Gastrocnemius medialis (tissue), 4 donors: ENCODE results near the gene ROM1. TPM values are rescaled to one million over a fixed set of nuclear protein-coding genes. Genes with fewer than 3 reads are reported as not detected.
A peak's percentile ranks its signal among the peaks of the same experiment; 100 is the strongest.

Source experiments
- ATAC-seq, 2 donors: fragments of 150-250 bp; one replicate each; pipeline ENCODE4 v1.9.1; 2016
- DNase-seq, 2 donors: peaks; one replicate each; pipeline ENCODE4 v3.0.0-alpha.2; 2019
- H3K27ac ChIP-seq, 4 donors: fragments of 200-600 bp; sonication (generic); 1 replicate in 1 of 4; 2 replicates in 3 of 4; pipeline ENCODE4 v1.5.1; 2016 to 2018; ENCODE audit warnings: mild to moderate bottlenecking in 2 of 4, moderate library complexity in 1 of 4
- H3K27me3 ChIP-seq, 3 donors: fragments of 200-600 bp; sonication (generic) in 2 of 3; 1 replicate in 1 of 3; 2 replicates in 2 of 3; pipeline versions ENCODE4 v1.5.1 to v1.6.0; 2016 to 2019; ENCODE audit warnings: mild to moderate bottlenecking in 1 of 3, moderate library complexity in 1 of 3
- H3K36me3 ChIP-seq, 2 donors: fragments of 200-600 bp; sonication (generic) in 1 of 2; one replicate each; pipeline ENCODE4 v1.5.1; 2017 to 2018
- H3K4me1 ChIP-seq, 2 donors: fragments of 200-600 bp; sonication (generic) in 1 of 2; one replicate each; pipeline ENCODE4 v1.5.1; 2016 to 2017; ENCODE audit warnings: mild to moderate bottlenecking in 2 of 2
- H3K4me3 ChIP-seq, 4 donors: fragments of 200-600 bp; sonication (generic) in 3 of 4; 1 replicate in 1 of 4; 2 replicates in 3 of 4; pipeline ENCODE4 v1.5.1; 2016 to 2019; ENCODE audit warnings: mild to moderate bottlenecking in 2 of 4
- H3K9me3 ChIP-seq, 3 donors: fragments of 200-600 bp; sonication (generic) in 2 of 3; 1 replicate in 1 of 3; 2 replicates in 2 of 3; pipeline ENCODE4 v1.5.1; 2016 to 2019
- POLR2A ChIP-seq, 2 donors: fragments of 450-650 bp; IDR thresholded peaks; one replicate each; pipeline ENCODE4 v1.6.1; 2017; ENCODE audit warnings: antibody characterized with exemption in 2 of 2, mild to moderate bottlenecking in 2 of 2, moderate library complexity in 2 of 2
- in situ Hi-C, 4 donors: fragments of 200-750 bp; cut with MboI; loops; one replicate each; pipeline versions ENCODE4 v1.15.0 to v1.8.0; 2017; ENCODE audit warnings: low sequenced_read_pairs in 4 of 4
- intact Hi-C: fragments of 100-400 bp; cut with DNase I; formaldehyde crosslinking; loops from one replicate; pipeline ENCODE4 v1.15.1; 2023; ENCODE audit warnings: low total_unique reads
- total RNA-seq, 4 donors: library from RNA; depleted of rRNA; stranded (reverse); fragments of >200 nt; gene quantifications; one replicate each; pipeline versions ENCODE4 v1.1.0 to v1.2.3, GENCODE V29; 2016
- TF ChIP-seq, protein P1 (sequence below), 5 experiments: fragments of 450-650 bp in 3 of 5; fragments of 200-600 bp in 2 of 5; sonication (generic) in 2 of 5; IDR thresholded peaks in 4 of 5; conservative IDR thresholded peaks in 1 of 5; 1 replicate in 4 of 5; 2 replicates in 1 of 5; pipeline ENCODE4 v1.5.1; 2016 to 2019; ENCODE audit warnings: antibody characterized with exemption in 5 of 5, mild to moderate bottlenecking in 3 of 5, moderate library complexity in 3 of 5

Gene ROM1
- total RNA-seq, 4 donors from 2014 or later, result 1.6 to 3.7 (median 2.7) TPM

DNA sequence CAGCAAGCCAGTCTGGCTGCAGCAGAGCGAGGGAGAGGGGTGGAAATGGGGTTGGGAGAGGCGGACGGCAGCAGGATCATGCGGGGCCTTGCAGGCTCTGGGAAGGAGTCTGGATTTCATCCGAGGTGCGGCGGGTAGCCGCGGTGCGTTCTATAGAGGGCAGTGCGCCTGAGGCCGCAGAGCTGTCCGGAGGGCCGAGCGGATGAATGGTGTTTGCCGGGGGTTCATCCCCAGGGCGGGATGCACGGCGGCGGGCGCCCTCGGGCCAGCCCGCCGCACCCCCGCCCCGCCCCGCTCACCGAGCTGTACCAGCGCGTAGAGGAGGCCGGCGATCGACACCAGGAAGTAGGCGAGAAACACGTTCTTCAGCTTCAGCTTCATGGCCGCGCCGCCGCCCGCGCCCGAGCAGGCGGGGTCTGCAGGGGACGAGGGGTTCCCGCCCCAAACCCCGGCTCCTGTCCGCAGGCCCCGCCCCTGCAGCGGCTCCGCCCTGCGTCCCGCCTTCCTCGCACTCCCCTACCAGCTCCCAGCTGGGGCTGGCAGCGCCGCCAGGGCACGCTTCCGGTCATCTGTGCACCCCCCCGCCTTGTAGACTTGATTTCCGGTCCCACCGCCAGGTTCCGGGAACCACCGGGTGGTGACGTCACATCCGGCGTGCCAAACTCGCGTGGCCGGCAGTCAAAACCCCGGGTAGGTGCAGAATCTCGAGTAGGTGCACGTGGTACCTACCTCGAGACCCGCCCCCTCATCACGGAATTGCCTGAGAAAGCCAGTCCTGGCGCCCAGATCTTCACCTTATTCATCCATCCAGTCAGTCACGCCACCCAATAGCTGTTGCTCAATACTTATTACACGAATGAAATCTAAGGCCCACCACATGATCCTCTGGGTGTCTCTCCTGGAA lies 8.8 kb downstream of the ROM1 start, which contains the start of gene B3GAT3:
TSS of gene B3GAT3 (minus strand) at position 420 of the 904 bp plus-strand sequence. CDS start at position 381, 39 bp downstream.
- H3K36me3 ChIP-seq, result peaks cover 0 to 29% of the 10 kb centered on the region in 2 donors
- in situ Hi-C loops (loop anchor here in 1 of 4 donors (25.0 kb wide), 1 partner anchor 90 kb away; the partner anchor contains the start of genes BSCL2 and GNG3), intact Hi-C loops (loop anchor here (1.0 kb wide), 1 partner anchor 24 kb away; the partner anchor contains the start of gene GANAB)
- ATAC-seq (peak; percentile 95 to 97), DNase-seq (peak; percentile 97 to 99)
- peak within 1 kb of the TSS; percentile 76 to 92 (median 82) for H3K27ac ChIP-seq
- peak within 1 kb of the TSS; percentile 65 to 96 (median 76) for H3K4me3 ChIP-seq
- no peaks in the 10 kb centered on the region for H3K27me3 ChIP-seq
- H3K9me3 ChIP-seq, result no peaks in the 10 kb centered on the region
- peaks cover 8 to 9% of the 10 kb centered on the region in 2 donors for H3K4me1 ChIP-seq
- TF ChIP-seq, protein P1, sequence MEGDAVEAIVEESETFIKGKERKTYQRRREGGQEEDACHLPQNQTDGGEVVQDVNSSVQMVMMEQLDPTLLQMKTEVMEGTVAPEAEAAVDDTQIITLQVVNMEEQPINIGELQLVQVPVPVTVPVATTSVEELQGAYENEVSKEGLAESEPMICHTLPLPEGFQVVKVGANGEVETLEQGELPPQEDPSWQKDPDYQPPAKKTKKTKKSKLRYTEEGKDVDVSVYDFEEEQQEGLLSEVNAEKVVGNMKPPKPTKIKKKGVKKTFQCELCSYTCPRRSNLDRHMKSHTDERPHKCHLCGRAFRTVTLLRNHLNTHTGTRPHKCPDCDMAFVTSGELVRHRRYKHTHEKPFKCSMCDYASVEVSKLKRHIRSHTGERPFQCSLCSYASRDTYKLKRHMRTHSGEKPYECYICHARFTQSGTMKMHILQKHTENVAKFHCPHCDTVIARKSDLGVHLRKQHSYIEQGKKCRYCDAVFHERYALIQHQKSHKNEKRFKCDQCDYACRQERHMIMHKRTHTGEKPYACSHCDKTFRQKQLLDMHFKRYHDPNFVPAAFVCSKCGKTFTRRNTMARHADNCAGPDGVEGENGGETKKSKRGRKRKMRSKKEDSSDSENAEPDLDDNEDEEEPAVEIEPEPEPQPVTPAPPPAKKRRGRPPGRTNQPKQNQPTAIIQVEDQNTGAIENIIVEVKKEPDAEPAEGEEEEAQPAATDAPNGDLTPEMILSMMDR (IDR thresholded peaks at IDR 0.05 in 4 of 5, conservative IDR thresholded peaks at IDR 0.05 in 1 of 5), result peak in 2 of 5 experiments; percentile 10
- TF ChIP-seq POLR2A (IDR thresholded peaks at IDR 0.05), result peak; percentile 75 to 77

DNA sequence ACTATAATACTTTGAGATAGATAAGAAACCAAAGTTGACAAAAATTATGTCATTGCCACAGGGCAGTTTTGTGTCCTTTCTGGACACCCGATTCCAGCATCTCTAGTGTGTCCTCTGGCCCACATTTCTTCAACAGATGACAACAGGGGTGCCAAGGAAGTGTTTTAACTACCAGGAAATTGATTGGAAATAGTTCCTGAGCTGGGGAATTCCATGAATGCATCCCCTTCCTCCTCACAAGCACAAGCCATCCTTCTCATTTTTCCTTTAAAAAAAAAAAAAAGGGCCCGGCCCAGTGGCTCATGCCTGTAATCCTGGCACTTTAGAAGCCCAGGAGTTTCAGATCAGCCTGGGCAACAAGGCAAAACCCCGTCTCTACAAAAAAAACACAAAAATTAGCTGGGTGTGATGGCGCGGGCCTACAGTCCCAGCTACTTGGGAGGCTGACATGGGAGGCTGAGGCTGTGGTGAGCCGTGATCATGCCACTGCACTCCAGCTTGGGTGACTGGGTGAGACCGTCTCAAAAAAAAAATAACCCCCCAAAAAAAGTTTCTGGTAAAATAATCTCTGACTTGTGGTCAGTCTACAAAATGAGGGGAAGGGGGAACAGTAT lies 9.5 kb downstream of the ROM1 start:
- Histone ChIP-seq H3K9me3 (no peaks in the 10 kb centered on the region), H3K36me3 (peaks cover 0 to 31% of the 10 kb centered on the region in 2 donors), H3K27ac (peak overlapping the region; percentile 76 to 92 (median 82)), H3K4me1 (peaks cover 8 to 9% of the 10 kb centered on the region in 2 donors), H3K4me3 (peak overlapping the region; percentile 65 to 96 (median 76)), H3K27me3 (no peaks in the 10 kb centered on the region)
- TF ChIP-seq, protein P1 (IDR thresholded peaks at IDR 0.05 in 4 of 5, conservative IDR thresholded peaks at IDR 0.05 in 1 of 5), result no peak
- TF ChIP-seq POLR2A (IDR thresholded peaks at IDR 0.05), result no peak
- in situ Hi-C loops (loop anchor here in 1 of 4 donors (25.0 kb wide), 1 partner anchor 90 kb away; the partner anchor contains the start of genes BSCL2 and GNG3), intact Hi-C loops (loop anchor here (1.0 kb wide), 1 partner anchor 24 kb away; the partner anchor contains the start of gene GANAB)
- ATAC-seq (no peak), DNase-seq (no peak)

DNA sequence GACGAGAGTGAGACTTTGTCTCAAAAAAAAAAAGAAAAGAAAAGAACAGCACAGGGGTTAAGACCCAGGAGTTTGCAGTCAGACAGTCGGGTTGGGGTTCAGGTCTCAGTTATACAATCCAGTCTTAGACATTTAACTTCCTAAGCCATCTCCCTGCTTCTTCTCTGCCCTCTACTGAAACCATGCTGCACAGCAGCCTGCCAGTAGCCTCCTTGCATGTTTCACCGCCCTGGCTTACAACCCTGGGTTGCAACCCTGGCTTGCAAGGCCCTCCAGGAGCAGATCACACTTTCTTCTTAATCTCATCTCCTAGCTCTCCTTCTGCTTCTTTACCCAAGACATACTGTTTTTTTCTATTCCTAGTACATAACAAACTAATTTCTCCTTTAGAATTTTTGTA lies 14.7 kb downstream of the ROM1 start:
- intact Hi-C loops (no loop called here), in situ Hi-C loops (no loop called here)
- H3K4me1 ChIP-seq, result no peaks in the 10 kb centered on the region
- no peak overlapping the region for H3K27ac ChIP-seq
- ATAC-seq (no peak), DNase-seq (no peak)
- no peaks in the 10 kb centered on the region for H3K9me3 ChIP-seq
- no peak overlapping the region for H3K4me3 ChIP-seq
- H3K27me3 ChIP-seq, result no peaks in the 10 kb centered on the region
- peaks cover 8 to 81% of the 10 kb centered on the region in 2 donors for H3K36me3 ChIP-seq
- TF ChIP-seq, protein P1 (IDR thresholded peaks at IDR 0.05 in 4 of 5, conservative IDR thresholded peaks at IDR 0.05 in 1 of 5), result no peak
- no peak for TF ChIP-seq POLR2A (IDR thresholded peaks at IDR 0.05)

DNA sequence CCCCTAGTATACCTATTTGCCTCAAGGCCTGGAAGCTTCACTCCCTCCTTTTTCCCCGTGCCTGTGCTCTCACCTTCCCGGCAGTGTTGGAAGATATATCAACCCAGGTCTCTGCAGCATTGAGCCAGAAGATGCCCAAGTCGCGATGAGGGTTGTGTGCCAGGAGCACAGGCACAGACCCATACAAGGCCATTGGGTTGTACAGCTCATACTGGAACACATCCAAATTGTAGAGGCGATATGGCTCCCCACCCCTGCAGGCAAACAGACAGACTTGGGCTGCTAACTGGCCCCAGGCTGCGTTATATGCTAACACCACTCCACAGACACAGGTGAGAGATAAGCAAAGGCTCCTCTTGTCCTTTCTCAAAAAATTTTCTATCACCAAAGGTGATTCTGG lies 19.4 kb downstream of the ROM1 start:
- ATAC-seq (no peak), DNase-seq (no peak)
- intact Hi-C loops (no loop called here), in situ Hi-C loops (no loop called here)
- Histone ChIP-seq H3K27ac (no peak overlapping the region), H3K4me3 (no peak overlapping the region), H3K4me1 (no peaks in the 10 kb centered on the region), H3K36me3 (peaks cover 10 to 97% of the 10 kb centered on the region in 2 donors), H3K9me3 (no peaks in the 10 kb centered on the region), H3K27me3 (no peaks in the 10 kb centered on the region)
- no peak for TF ChIP-seq POLR2A (IDR thresholded peaks at IDR 0.05)
- TF ChIP-seq, protein P1 (IDR thresholded peaks at IDR 0.05 in 4 of 5, conservative IDR thresholded peaks at IDR 0.05 in 1 of 5), result no peak
